Upper lobe of left lung (tissue), 6 donors: ENCODE results near the gene YDJC. TPM values are rescaled to one million over a fixed set of nuclear protein-coding genes. Genes with fewer than 3 reads are reported as not detected.

Source experiments
- ATAC-seq, 2 donors: fragments of 200-7000 bp; cut with Tn5 transposase; one replicate each; pipeline ENCODE4 v1.9.1; 2022; ENCODE audit warnings: mild to moderate bottlenecking in 2 of 2, moderate library complexity in 2 of 2; ENCODE audit not compliant: low FRiP score in 2 of 2
- DNase-seq, 2 donors: peaks; one replicate each; pipeline ENCODE4 v3.0.0-alpha.2; 2019 to 2020
- H3K27ac ChIP-seq, 4 donors: fragments of 200-600 bp; sonication (generic); one replicate each; pipeline ENCODE4 v1.5.1; 2016 to 2019
- H3K27me3 ChIP-seq, 4 donors: fragments of 200-600 bp; sonication (generic); one replicate each; pipeline ENCODE4 v1.5.1; 2017 to 2019
- H3K36me3 ChIP-seq, 4 donors: fragments of 200-600 bp; sonication (generic); one replicate each; pipeline ENCODE4 v1.5.1; 2016 to 2019
- H3K4me1 ChIP-seq, 4 donors: fragments of 200-600 bp; sonication (generic); one replicate each; pipeline ENCODE4 v1.5.1; 2018 to 2019
- H3K4me3 ChIP-seq, 4 donors: fragments of 200-600 bp; sonication (generic); one replicate each; pipeline ENCODE4 v1.5.1; 2017 to 2019; ENCODE audit warnings: mild to moderate bottlenecking in 2 of 4, moderate library complexity in 1 of 4
- H3K9me3 ChIP-seq, 4 donors: fragments of 200-600 bp; sonication (generic); one replicate each; pipeline ENCODE4 v1.5.1; 2018 to 2019
- CTCF ChIP-seq, 6 experiments: fragments of 450-650 bp in 4 of 6; fragments of 200-600 bp in 2 of 6; sonication (generic) in 2 of 6; IDR thresholded peaks; one replicate each; pipeline ENCODE4 v1.5.1; 2016 to 2019; ENCODE audit warnings: antibody characterized with exemption in 6 of 6
- EP300 ChIP-seq, 4 donors: sonication (generic); formaldehyde crosslinking; IDR thresholded peaks; one replicate each; pipeline ENCODE4 v1.5.1; 2017; ENCODE audit warnings: antibody characterized with exemption in 4 of 4, control low read depth in 2 of 4
- POLR2A ChIP-seq, 4 donors: fragments of 450-650 bp; IDR thresholded peaks; one replicate each; pipeline ENCODE4 v1.5.1; 2016 to 2017; ENCODE audit warnings: antibody characterized with exemption in 4 of 4, mild to moderate bottlenecking in 2 of 4
- POLR2AphosphoS5 ChIP-seq, 2 donors: sonication (generic); formaldehyde crosslinking; IDR thresholded peaks; one replicate each; pipeline ENCODE4 v1.5.1; 2017; ENCODE audit warnings: antibody characterized with exemption in 2 of 2
- WGBS, 2 donors: methylation state at CpG; one replicate each; pipeline ENCODE4 v1.1.5; 2017 to 2018; 5-methylcytosine and 5-hydroxymethylcytosine counted together
- total RNA-seq, 6 donors: library from RNA; depleted of rRNA in 4 of 6; stranded (reverse); fragments of >200 nt in 4 of 6; gene quantifications; one replicate each; pipeline versions ENCODE4 v1.1.0 to v1.2.1, GENCODE V29; 2016 to 2021
- donor health status: DM: no; HTN: no; CAD: no; lungs with moderate emphysema.
- donor health status: DM: no; HTN: yes; CAD: no; lungs with severe emphysema.

Gene YDJC
- total RNA-seq, 6 donors from 2014 or later, result 22.2 to 47.4 (median 28.3) TPM

GRCh38 chr22:21624880-21625791 is 4.7 kb downstream of the YDJC start:
- no peak for DNase-seq
- Histone ChIP-seq H3K4me1 (peaks cover 14 to 60% (median 24%) of the 10 kb centered on the region in 4 donors), H3K36me3 (peaks cover 0 to 21% (median 10%) of the 10 kb centered on the region in 4 donors), H3K27me3 (no peaks in the 10 kb centered on the region), H3K9me3 (no peaks in the 10 kb centered on the region), H3K27ac (no peak overlapping the region), H3K4me3 (no peak overlapping the region)
- ATAC-seq, result no peak
- TF ChIP-seq EP300 (IDR thresholded peaks at IDR 0.05) (no peak), CTCF (IDR thresholded peaks at IDR 0.05) (no peak), POLR2AphosphoS5 (IDR thresholded peaks at IDR 0.05) (no peak), POLR2A (IDR thresholded peaks at IDR 0.05) (no peak)
- 81 to 83% methylated on average over 8 to 12 of the region's 12 CpGs for WGBS, 2 donors

GRCh38 chr22:21624120-21624879 is 5.5 kb downstream of the YDJC start:
- ATAC-seq, result no peak
- WGBS, 2 donors, result 75 to 80% methylated on average over 2 to 8 of the region's 8 CpGs
- DNase-seq, result no peak
- Histone ChIP-seq H3K36me3 (peaks cover 0 to 21% (median 10%) of the 10 kb centered on the region in 4 donors), H3K9me3 (no peaks in the 10 kb centered on the region), H3K27me3 (no peaks in the 10 kb centered on the region), H3K4me3 (no peak overlapping the region), H3K4me1 (peaks cover 14 to 53% (median 23%) of the 10 kb centered on the region in 4 donors), H3K27ac (no peak overlapping the region)
- TF ChIP-seq POLR2A (IDR thresholded peaks at IDR 0.05) (no peak), EP300 (IDR thresholded peaks at IDR 0.05) (no peak)

GRCh38 chr22:21623648-21623970 is 6.2 kb downstream of the YDJC start:
- Histone ChIP-seq H3K36me3 (peaks cover 0 to 21% (median 13%) of the 10 kb centered on the region in 4 donors), H3K4me3 (no peak overlapping the region), H3K27ac (no peak overlapping the region), H3K27me3 (no peaks in the 10 kb centered on the region), H3K4me1 (peaks cover 8 to 46% (median 16%) of the 10 kb centered on the region in 4 donors), H3K9me3 (no peaks in the 10 kb centered on the region)
- DNase-seq (no peak), ATAC-seq (no peak)
- WGBS, 2 donors, result 88% methylated on average over 4 of the region's 7 CpGs; no CpG with 5 or more reads in 1 of the 2 donors
- TF ChIP-seq CTCF (IDR thresholded peaks at IDR 0.05) (no peak), POLR2AphosphoS5 (IDR thresholded peaks at IDR 0.05) (no peak), POLR2A (IDR thresholded peaks at IDR 0.05) (no peak), EP300 (IDR thresholded peaks at IDR 0.05) (no peak)

- Histone ChIP-seq H3K4me3 (no peak overlapping the region), H3K27ac (no peak overlapping the region), H3K4me1 (peaks cover 4 to 41% (median 12%) of the 10 kb centered on the region in 4 donors), H3K27me3 (no peaks in the 10 kb centered on the region), H3K9me3 (no peaks in the 10 kb centered on the region), H3K36me3 (peaks cover 0 to 26% (median 12%) of the 10 kb centered on the region in 4 donors)
- DNase-seq (no peak), ATAC-seq (no peak)
- whole genome bisulfite sequencing, 2 donors, result 89 to 92% methylated on average over 22 to 23 of the region's 23 CpGs
- TF ChIP-seq CTCF (IDR thresholded peaks at IDR 0.05), result no peak
- TF ChIP-seq POLR2A (IDR thresholded peaks at IDR 0.05), result no peak
- TF ChIP-seq EP300 (IDR thresholded peaks at IDR 0.05), result no peak
- TF ChIP-seq POLR2AphosphoS5 (IDR thresholded peaks at IDR 0.05), result no peak
Measured at GRCh38 chr22:21622919-21623647, 6.7 kb downstream of the YDJC start.
